Transverse colon (tissue), 4 donors: ENCODE measurements around the gene LTBP2.

Experiments
- CTCF ChIP-seq, 5 experiments: fragments of 200-600 bp in 3 of 5; fragments of 450-650 bp in 2 of 5; sonication (generic) in 3 of 5; IDR thresholded peaks; 1 replicate in 2 of 5; 2 replicates in 3 of 5; pipeline ENCODE4 v1.5.1; 2016 to 2017; ENCODE audit warnings: antibody characterized with exemption in 5 of 5, inconsistent platforms in 3 of 5, mild to moderate bottlenecking in 2 of 5, moderate library complexity in 1 of 5
- EP300 ChIP-seq: sonication (generic); formaldehyde crosslinking; IDR thresholded peaks from one replicate; pipeline ENCODE4 v1.6.1; 2017; ENCODE audit warnings: antibody characterized with exemption, low read depth
- POLR2A ChIP-seq: fragments of 450-650 bp; IDR thresholded peaks from one replicate; pipeline ENCODE4 v1.6.1; 2016; ENCODE audit warnings: antibody characterized with exemption, mild to moderate bottlenecking, moderate library complexity
- POLR2AphosphoS5 ChIP-seq, 3 donors: sonication (generic); formaldehyde crosslinking; IDR thresholded peaks; one replicate each; pipeline ENCODE4 v1.6.1; 2016; ENCODE audit warnings: antibody characterized with exemption in 3 of 3

DNA sequence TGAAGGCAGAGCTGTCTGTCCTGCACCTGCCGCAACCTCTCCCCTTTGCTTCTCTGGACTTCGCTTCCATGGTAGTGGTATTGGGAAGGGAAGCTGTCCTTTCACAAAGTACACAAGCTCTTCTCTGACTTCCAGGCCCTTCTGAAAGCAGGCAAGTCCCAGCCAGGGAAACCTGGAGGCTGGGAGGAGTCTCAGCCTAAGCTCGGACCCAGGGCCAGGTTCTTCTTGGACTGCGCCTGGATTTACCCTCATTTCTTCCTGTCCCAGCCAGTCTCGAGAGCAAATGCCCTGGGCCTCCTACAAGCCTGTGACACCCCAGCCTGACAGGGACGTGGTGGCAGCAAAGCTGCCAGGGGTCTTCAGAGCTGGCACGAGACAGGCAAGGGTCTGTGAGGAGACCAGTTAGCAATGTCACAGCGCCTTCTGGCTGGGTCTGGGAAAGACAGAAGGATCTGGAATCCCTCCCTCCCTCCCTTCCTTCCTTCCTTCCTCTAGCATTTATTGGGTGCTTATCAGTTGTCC is 96.1 kb downstream of the LTBP2 start:
- no peak for TF ChIP-seq CTCF (IDR thresholded peaks at IDR 0.05)
- no peak for TF ChIP-seq POLR2A
- no peak for TF ChIP-seq EP300
- TF ChIP-seq POLR2AphosphoS5 (IDR thresholded peaks at IDR 0.05): no peak
